A549 (cell line): ENCODE data around the gene RIN3. TPM values are rescaled to one million over a fixed set of nuclear protein-coding genes. Genes with fewer than 3 reads are reported as not detected.
"Not testable (repeated sequence)": the region's sequence is repeated elsewhere in the genome, so short reads cannot be mapped to it uniquely, and the experiment has no call there.

ENCODE experiments used
- ATAC-seq, 2 experiments: fragments of 200-7000 bp in 1 of 2; fragments of >200 bp in 1 of 2; cut with Nextera tagmentation in 1 of 2; cut with Tn5 transposase in 1 of 2; 3 replicates each; pipeline versions ENCODE4 v1.8.0 to v1.9.1; 2018 to 2020; ENCODE audit warnings: mild to moderate bottlenecking in 1 of 2, moderate library complexity in 1 of 2
- CTCF ChIA-PET: fragments of 300-600 bp; sonication (Branson Sonifier 250); formaldehyde crosslinking; extraction: SDS; loops from one replicate; lab custom pipeline; 2021; ENCODE audit warnings: antibody characterized with exemption, inconsistent platforms; lab: Yijun Ruan, JAX
- POLR2A ChIA-PET: fragments of 350-600 bp; formaldehyde crosslinking; extraction: SDS; loops from one replicate; lab custom pipeline; 2021; ENCODE audit warnings: antibody characterized with exemption, inconsistent platforms; lab: Yijun Ruan, JAX
- DNase-seq, 2 experiments: peaks; one replicate each; pipeline versions ENCODE4 v3.0.0 to v3.0.0-alpha.2; 2011 to 2016; ENCODE audit warnings: low read depth in 1 of 2, low spot score in 1 of 2
- FAIRE-seq: peaks from 2 replicates; lab custom pipeline; 2011; peaks lifted over from hg19 to GRCh38; lab: Jason Lieb, UNC
- H3K27ac ChIP-seq, 2 experiments: fragments of >200 bp; sonication (Bioruptor Twin); formaldehyde crosslinking; 3 replicates each; pipeline ENCODE4 v1.5.1; 2016 to 2017
- H3K4me1 ChIP-seq: fragments of >200 bp; sonication (Bioruptor Twin); formaldehyde crosslinking; 3 replicates; pipeline ENCODE4 v1.6.1; 2016
- H3K4me2 ChIP-seq: fragments of >200 bp; sonication (Bioruptor Twin); formaldehyde crosslinking; 3 replicates; pipeline ENCODE4 v1.6.1; 2016
- H3K4me3 ChIP-seq: fragments of >200 bp; sonication (Bioruptor Twin); formaldehyde crosslinking; 3 replicates; pipeline ENCODE4 v1.5.1; 2016
- H3K9me3 ChIP-seq: fragments of >200 bp; sonication (Bioruptor Twin); formaldehyde crosslinking; 3 replicates; pipeline ENCODE4 v1.6.1; 2016
- ATOH8 ChIP-seq: fragments of 250-450 bp; sonication (Bioruptor Pico); IDR thresholded peaks from 2 replicates; pipeline ENCODE4 v1.5.0; 2020; ENCODE audit warnings: low read depth, mild to moderate bottlenecking, moderate library complexity
- CBX2 ChIP-seq: fragments of 200-600 bp; sonication (generic); IDR thresholded peaks from 2 replicates; pipeline ENCODE4 v1.6.1; 2016; ENCODE audit warnings: low read depth, mild to moderate bottlenecking, borderline replicate concordance
- CTCF ChIP-seq: fragments of >200 bp; sonication (Bioruptor Twin); formaldehyde crosslinking; IDR thresholded peaks from 3 replicates; pipeline ENCODE4 v1.5.1; 2016
- EHF ChIP-seq: fragments of 250-450 bp; sonication (Bioruptor Pico); IDR thresholded peaks from 2 replicates; pipeline ENCODE4 v1.5.0; 2020; ENCODE audit warnings: mild to moderate bottlenecking
- ESRRA ChIP-seq: fragments of 150-350 bp; IDR thresholded peaks from 2 replicates; pipeline ENCODE4 v1.6.1; 2014; ENCODE audit warnings: mild to moderate bottlenecking, low read length, borderline replicate concordance
- FOSB ChIP-seq: fragments of 250-450 bp; sonication (Bioruptor Pico); IDR thresholded peaks from 2 replicates; pipeline ENCODE4 v1.5.0; 2020; ENCODE audit warnings: mild to moderate bottlenecking, moderate library complexity
- FOSL2 ChIP-seq, 2 experiments: fragments of 450-650 bp in 1 of 2; fragments of >200 bp in 1 of 2; sonication (Bioruptor Twin) in 1 of 2; formaldehyde crosslinking; IDR thresholded peaks; 2 replicates each; pipeline versions ENCODE4 v1.5.0 to v1.6.1; 2016 to 2020; ENCODE audit warnings: mild to moderate bottlenecking in 1 of 2, moderate library complexity in 1 of 2
- GATA3 ChIP-seq: IDR thresholded peaks from 2 replicates; pipeline ENCODE4 v1.6.1; 2012; ENCODE audit warnings: borderline replicate concordance
- HMGXB4 ChIP-seq: fragments of 250-450 bp; sonication (Bioruptor Pico); IDR thresholded peaks from 2 replicates; pipeline ENCODE4 v1.5.0; 2021; ENCODE audit warnings: mild to moderate bottlenecking, moderate library complexity, borderline replicate concordance
- HOXA7 ChIP-seq: fragments of 250-450 bp; sonication (Bioruptor Pico); IDR thresholded peaks from 2 replicates; pipeline ENCODE4 v1.5.0; 2020; ENCODE audit warnings: mild to moderate bottlenecking, moderate library complexity
- JUNB ChIP-seq: fragments of >200 bp; sonication (Bioruptor Twin); formaldehyde crosslinking; IDR thresholded peaks from 2 replicates; pipeline ENCODE4 v1.6.1; 2016
- MAFK ChIP-seq: fragments of 450-650 bp; IDR thresholded peaks from 2 replicates; pipeline ENCODE4 v1.6.1; 2014; ENCODE audit not compliant: partially characterized antibody
- MAX ChIP-seq: IDR thresholded peaks from 2 replicates; pipeline ENCODE4 v1.6.1; 2012
- MAZ ChIP-seq: fragments of 150-350 bp; IDR thresholded peaks from 2 replicates; pipeline ENCODE4 v1.6.1; 2014; ENCODE audit warnings: antibody characterized with exemption, low read depth, low read length, borderline replicate concordance
- MYC ChIP-seq: IDR thresholded peaks from 2 replicates; pipeline ENCODE4 v1.6.1; 2012; ENCODE audit warnings: mild to moderate bottlenecking, inconsistent platforms, low read length, improper control_type of control experiment, borderline replicate concordance
- NPAS2 ChIP-seq: fragments of 250-450 bp; sonication (Bioruptor Pico); IDR thresholded peaks from 2 replicates; pipeline ENCODE4 v1.8.0; 2022; ENCODE audit warnings: mild to moderate bottlenecking, moderate library complexity, borderline replicate concordance
- POLR2A ChIP-seq: IDR thresholded peaks from 2 replicates; pipeline ENCODE4 v1.6.1; 2012; ENCODE audit warnings: mild to moderate bottlenecking, low read length
- POLR2AphosphoS2 ChIP-seq: conservative IDR thresholded peaks from 2 replicates; pipeline ENCODE4 v1.6.1; 2012; ENCODE audit warnings: low read length, improper control_type of control experiment, inconsistent platforms
- RARB ChIP-seq: fragments of 250-450 bp; sonication (Bioruptor Pico); IDR thresholded peaks from 2 replicates; pipeline ENCODE4 v1.8.0; 2021; ENCODE audit warnings: mild to moderate bottlenecking, moderate library complexity
- RCOR1 ChIP-seq: fragments of 150-350 bp; IDR thresholded peaks from 2 replicates; pipeline ENCODE4 v1.6.1; 2014; ENCODE audit warnings: antibody characterized with exemption, low read length, low read depth
- RFX5 ChIP-seq: fragments of 450-650 bp; IDR thresholded peaks from 2 replicates; pipeline ENCODE4 v1.7.1; 2014; ENCODE audit warnings: antibody characterized with exemption, mild to moderate bottlenecking, moderate library complexity
- TP53 ChIP-seq: fragments of 250-450 bp; sonication (Bioruptor Pico); IDR thresholded peaks from 2 replicates; pipeline ENCODE4 v1.5.0; 2021; ENCODE audit warnings: mild to moderate bottlenecking, moderate library complexity
- USF2 ChIP-seq: fragments of 450-650 bp; IDR thresholded peaks from 2 replicates; pipeline ENCODE4 v1.6.1; 2014; ENCODE audit warnings: antibody characterized with exemption
- ZC3H11A ChIP-seq: fragments of 450-650 bp; IDR thresholded peaks from 2 replicates; pipeline ENCODE4 v1.6.1; 2014; ENCODE audit warnings: antibody characterized with exemption, mild to moderate bottlenecking
- ZNF302 ChIP-seq: fragments of 250-450 bp; sonication (Bioruptor Pico); IDR thresholded peaks from 2 replicates; pipeline ENCODE4 v1.9.0; 2021; ENCODE audit warnings: inconsistent platforms, mild to moderate bottlenecking, moderate library complexity
- WGBS: methylation state at CpG from one replicate; pipeline ENCODE4 v1.1.6; 2017; ENCODE audit errors: missing lambda C conversion rate; 5-methylcytosine and 5-hydroxymethylcytosine counted together
- polyA plus RNA-seq, 4 experiments: library from polyadenylated mRNA; depleted of rRNA in 3 of 4; stranded (reverse); fragments of >200 nt; fragmentation: RNase III in 1 of 4; extraction: RNeasy Plus Mini Kit Qiagen cat#74134 plus additional on column Dnase treatment in 1 of 4; gene quantifications; 2 replicates in 3 of 4; 3 replicates in 1 of 4; pipeline ENCODE4 v1.2.3, GENCODE V29; 2011 to 2017

Gene RIN3
- polyA plus RNA-seq, 2 of the 4 experiments (the other 2 are of a cell fraction) = 5.6 to 14.5 TPM

- no peak for ATAC-seq
- TF ChIP-seq RARB (CRISPR knock-in tag) = no peak
- no peak for TF ChIP-seq TP53
- no peak for TF ChIP-seq USF2
- no peak for TF ChIP-seq HMGXB4 (CRISPR knock-in tag)
- no peak for TF ChIP-seq JUNB
- TF ChIP-seq RCOR1 = no peak
- no peak for TF ChIP-seq RFX5
- WGBS = 95% methylated on average over 2 of the region's 2 CpGs
- CTCF ChIA-PET = interaction anchor here (2.2 kb wide), 1 partner anchor 9 kb away, joined by 8 read pairs; no protein-coding TSS in a partner anchor
- no peak for FAIRE-seq
- DNase-seq = no peak
- Histone ChIP-seq H3K4me2 (no peak overlapping the region), H3K4me3 (no peak overlapping the region), H3K9me3 (0 out of 3 replicates have a peak, but pooled peaks cover 4% of the 10 kb centered on the region), H3K27ac (no peak overlapping the region), H3K4me1 (no peaks in the 10 kb centered on the region)
- POLR2A ChIA-PET = no interaction called here
These were observed 164.4 kb downstream of the RIN3 start for GRCh38 chr14:92677955-92678354.

- Histone ChIP-seq H3K4me1 (no peaks in the 10 kb centered on the region), H3K4me2 (no peak overlapping the region), H3K9me3 (0 out of 3 replicates have a peak, but pooled peaks cover 4% of the 10 kb centered on the region), H3K4me3 (no peak overlapping the region), H3K27ac (no peak overlapping the region)
- FAIRE-seq = no peak
- CTCF ChIA-PET = interaction anchor here (0.9 kb wide), 1 partner anchor 89 kb away, joined by 3 read pairs; no protein-coding TSS in a partner anchor
- TF ChIP-seq MAFK (no peak), ESRRA (no peak), CBX2 (no peak), HOXA7 (CRISPR knock-in tag) (no peak), GATA3 (no peak), JUNB (no peak), CTCF (no peak), FOSB (no peak), ATOH8 (CRISPR knock-in tag) (no peak), ZNF302 (no peak), EHF (no peak), MAZ (no peak)
- POLR2A ChIA-PET = no interaction called here
- WGBS = 86% methylated on average over 5 of the region's 5 CpGs
- no peak for ATAC-seq
- DNase-seq = no peak
These were observed 165.2 kb downstream of the RIN3 start for GRCh38 chr14:92678766-92679165.

GRCh38 chr14:92679246-92679645 lies 165.7 kb downstream of the RIN3 start:
- POLR2A ChIA-PET = no interaction called here
- no peak overlapping the region for H3K4me3 ChIP-seq
- CTCF ChIA-PET = interaction anchor here (0.9 to 4.0 kb wide), 2 partner anchors 11 to 89 kb away, joined by 3 to 33 read pairs; no protein-coding TSS in a partner anchor
- no peak for FAIRE-seq
- no peak for ATAC-seq
- 0 out of 3 replicates have a peak, but pooled peaks cover 4% of the 10 kb centered on the region for H3K9me3 ChIP-seq
- DNase-seq = no peak
- no CpG with 5 or more reads among the region's 4 CpGs for WGBS
- no peaks in the 10 kb centered on the region for H3K4me1 ChIP-seq
- H3K4me2 ChIP-seq = no peak overlapping the region
- TF ChIP-seq ZC3H11A (no peak), POLR2AphosphoS2 (no peak), POLR2A (no peak), NPAS2 (CRISPR knock-in tag) (no peak), FOSB (no peak), MYC (no peak), CBX2 (no peak), FOSL2 (IDR thresholded peaks at IDR 0.05) (no peak), FOSL2 (CRISPR knock-in tag; IDR thresholded peaks at IDR 0.05) (no peak), MAX (no peak)
- TF ChIP-seq, all 56 proteins: peak for 0
- H3K27ac ChIP-seq = no peak overlapping the region

- not testable (repeated sequence) for ATAC-seq, H3K4me2 ChIP-seq, H3K4me3 ChIP-seq, H3K4me1 ChIP-seq, FAIRE-seq, H3K9me3 ChIP-seq, DNase-seq
- ChIA-PET POLR2A (interaction anchor here (0.7 kb wide), 1 partner anchor 21 kb away, joined by 3 read pairs; no protein-coding TSS in a partner anchor), CTCF (interaction anchor here (0.5 to 4.0 kb wide), 12 partner anchors 10 to 1158 kb away, joined by 3 to 33 read pairs (median 3); no protein-coding TSS in a partner anchor)
- peak overlapping the region in 1 of 2 experiments; percentile 58; a peak in 2 of 6 replicates for H3K27ac ChIP-seq
- WGBS = 82% methylated on average over 4 of the region's 4 CpGs
These were observed 166.7 kb downstream of the RIN3 start for GRCh38 chr14:92680330-92680729.
